CD4-positive, CD25-positive, alpha-beta regulatory T cell (primary cell): ENCODE measurements around the gene ERC1. TPM values are rescaled to one million over a fixed set of nuclear protein-coding genes. Genes with fewer than 3 reads are reported as not detected.

Experiments
- ATAC-seq, 2 donors: fragments of 150-1000 bp; cut with Tn5 transposase; one replicate each; pipeline ENCODE4 v1.10.0; 2021; ENCODE audit warnings: low read depth in 2 of 2, moderate number of reproducible peaks in 2 of 2, moderate library complexity in 1 of 2
- DNase-seq, 3 donors: peaks; one replicate each; pipeline versions ENCODE4 v3.0.0 to v3.0.0-alpha.2; 2012 to 2022; ENCODE audit warnings: mixed read lengths in 1 of 3
- H3K27ac ChIP-seq: one replicate; pipeline ENCODE4 v1.7.0; 2013; ENCODE audit warnings: mild to moderate bottlenecking, low read length; ENCODE audit not compliant: insufficient read depth, poor library complexity, severe bottlenecking
- H3K27me3 ChIP-seq: one replicate; pipeline ENCODE4 v1.7.0; 2013; ENCODE audit warnings: low read length; ENCODE audit not compliant: control insufficient read depth, insufficient read depth
- H3K36me3 ChIP-seq: one replicate; pipeline ENCODE4 v1.7.0; 2013; ENCODE audit warnings: mild to moderate bottlenecking, low read length, moderate library complexity; ENCODE audit not compliant: control insufficient read depth, insufficient read depth
- H3K4me1 ChIP-seq: 2 replicates; pipeline ENCODE4 v1.7.0; 2013; ENCODE audit warnings: mild to moderate bottlenecking, low read length; ENCODE audit not compliant: insufficient read depth, control insufficient read depth, poor library complexity, severe bottlenecking
- H3K4me3 ChIP-seq: one replicate; pipeline ENCODE4 v1.7.0; 2013; ENCODE audit warnings: low read depth, mild to moderate bottlenecking, low read length, moderate library complexity
- H3K9me3 ChIP-seq, 2 experiments: 1 replicate in 1 of 2; 2 replicates in 1 of 2; pipeline ENCODE4 v1.7.0; 2013; ENCODE audit warnings: low read length in 2 of 2, mild to moderate bottlenecking in 1 of 2, moderate library complexity in 1 of 2; ENCODE audit not compliant: control insufficient read depth in 2 of 2
- H3K27ac Mint-ChIP-seq, 3 donors: one replicate each; pipeline ENCODE4 v1.8.0; 2020 to 2022; ENCODE audit warnings: mild to moderate bottlenecking in 3 of 3, mixed read lengths in 3 of 3, moderate library complexity in 2 of 3
- H3K27me3 Mint-ChIP-seq: one replicate; pipeline ENCODE4 v1.8.0; 2022; ENCODE audit warnings: mild to moderate bottlenecking, mixed read lengths
- H3K36me3 Mint-ChIP-seq: one replicate; pipeline ENCODE4 v1.8.0; 2020; ENCODE audit warnings: mixed read lengths
- H3K4me1 Mint-ChIP-seq, 4 donors: one replicate each; pipeline ENCODE4 v1.8.0; 2020 to 2022; ENCODE audit warnings: mixed read lengths in 4 of 4, mild to moderate bottlenecking in 1 of 4
- H3K4me3 Mint-ChIP-seq, 4 donors: one replicate each; pipeline ENCODE4 v1.8.0; 2020 to 2022; ENCODE audit warnings: mild to moderate bottlenecking in 4 of 4, mixed read lengths in 4 of 4, moderate library complexity in 3 of 4
- H3K9me3 Mint-ChIP-seq, 7 donors: one replicate each; pipeline ENCODE4 v1.8.0; 2020 to 2022; ENCODE audit warnings: mixed read lengths in 7 of 7, mild to moderate bottlenecking in 3 of 7, moderate library complexity in 2 of 7
- polyA plus RNA-seq, 4 donors: library from polyadenylated mRNA; unstranded; fragments of 300-500 nt; fragmentation: Illumina TruSeq; gene quantifications; one replicate each; pipeline ENCODE4 v1.2.3, GENCODE V29; 2021
- total RNA-seq: library from RNA; stranded (reverse); gene quantifications from one replicate; pipeline ENCODE4 v1.2.3, GENCODE V29; 2022

Gene ERC1
- total and polyA plus RNA-seq, 5 donors from 2014 or later, result 5.7 to 46.5 (median 7.6) TPM

- H3K36me3 ChIP-seq, result no peaks in the 10 kb centered on the region
- no peak overlapping the region for H3K27ac Mint-ChIP-seq
Observed at GRCh38 chr12:1102115-1102514, 111.1 kb downstream of the ERC1 start.

GRCh38 chr12:1102791-1103450, 111.9 kb downstream of the ERC1 start:
- Histone ChIP-seq H3K27ac (no peak overlapping the region), H3K27me3 (no peaks in the 10 kb centered on the region), H3K4me3 (no peak overlapping the region), H3K9me3 (no peaks in the 10 kb centered on the region), H3K4me1 (no peaks in the 10 kb centered on the region), H3K36me3 (no peaks in the 10 kb centered on the region)
- Mint-ChIP-seq H3K9me3 (peaks cover 0 to under 1% (median 0%) of the 10 kb centered on the region in 7 donors), H3K27me3 (no peaks in the 10 kb centered on the region), H3K27ac (peak overlapping the region in 2 of 3 donors; percentile 39 to 86), H3K36me3 (peaks cover 17% of the 10 kb centered on the region), H3K4me1 (peaks cover 21 to 37% (median 28%) of the 10 kb centered on the region in 4 donors), H3K4me3 (no peak overlapping the region)
- ATAC-seq (no peak), DNase-seq (no peak)

More at GRCh38 chr12:1102115-1102514, 111.1 kb downstream of the ERC1 start:
- no peak overlapping the region for H3K4me3 ChIP-seq
- no peak overlapping the region for H3K27ac ChIP-seq
- H3K4me1 ChIP-seq, result no peaks in the 10 kb centered on the region
- H3K9me3 Mint-ChIP-seq, result peaks cover 0 to 1% (median 0%) of the 10 kb centered on the region in 7 donors
- H3K9me3 ChIP-seq, result no peaks in the 10 kb centered on the region
- ATAC-seq (no peak), DNase-seq (no peak)
- no peak overlapping the region for H3K4me3 Mint-ChIP-seq
- H3K27me3 Mint-ChIP-seq, result no peaks in the 10 kb centered on the region
- peaks cover 11% of the 10 kb centered on the region for H3K36me3 Mint-ChIP-seq
- peaks cover 17 to 32% (median 26%) of the 10 kb centered on the region in 4 donors for H3K4me1 Mint-ChIP-seq
- no peaks in the 10 kb centered on the region for H3K27me3 ChIP-seq

GRCh38 chr12:1103632-1104031, 112.6 kb downstream of the ERC1 start:
- DNase-seq, result no peak

GRCh38 chr12:1104088-1104800, 113.2 kb downstream of the ERC1 start:
- Mint-ChIP-seq H3K27me3 (no peaks in the 10 kb centered on the region), H3K27ac (peak overlapping the region in 2 of 3 donors; percentile 64 to 86), H3K36me3 (peaks cover 17% of the 10 kb centered on the region), H3K4me1 (peaks cover 17 to 34% (median 22%) of the 10 kb centered on the region in 4 donors), H3K9me3 (no peaks in the 10 kb centered on the region), H3K4me3 (no peak overlapping the region)
- Histone ChIP-seq H3K27ac (no peak overlapping the region), H3K4me3 (no peak overlapping the region), H3K27me3 (no peaks in the 10 kb centered on the region), H3K4me1 (no peaks in the 10 kb centered on the region), H3K36me3 (no peaks in the 10 kb centered on the region), H3K9me3 (no peaks in the 10 kb centered on the region)
- peak in 2 of 3 donors; percentile 24 to 46 for DNase-seq
- ATAC-seq, result peak in 1 of 2 donors; percentile 44

More at GRCh38 chr12:1103632-1104031, 112.6 kb downstream of the ERC1 start:
- Mint-ChIP-seq H3K4me3 (no peak overlapping the region), H3K27me3 (no peaks in the 10 kb centered on the region), H3K27ac (peak overlapping the region in 2 of 3 donors; percentile 39 to 86), H3K36me3 (peaks cover 17% of the 10 kb centered on the region), H3K4me1 (peaks cover 17 to 37% (median 24%) of the 10 kb centered on the region in 4 donors), H3K9me3 (no peaks in the 10 kb centered on the region)
- H3K9me3 ChIP-seq, result no peaks in the 10 kb centered on the region
- no peaks in the 10 kb centered on the region for H3K36me3 ChIP-seq
- no peaks in the 10 kb centered on the region for H3K4me1 ChIP-seq
- no peaks in the 10 kb centered on the region for H3K27me3 ChIP-seq
- ATAC-seq, result no peak
- no peak overlapping the region for H3K4me3 ChIP-seq
- no peak overlapping the region for H3K27ac ChIP-seq

GRCh38 chr12:1107669-1108068, 116.6 kb downstream of the ERC1 start:
- Mint-ChIP-seq H3K4me1 (peaks cover 11 to 25% (median 19%) of the 10 kb centered on the region in 4 donors), H3K27me3 (no peaks in the 10 kb centered on the region), H3K36me3 (peaks cover 22% of the 10 kb centered on the region), H3K4me3 (no peak overlapping the region), H3K9me3 (no peaks in the 10 kb centered on the region), H3K27ac (peak overlapping the region in 2 of 3 donors; percentile 14 to 68)
- no peak overlapping the region for H3K4me3 ChIP-seq
- ATAC-seq (no peak), DNase-seq (no peak)
- H3K27me3 ChIP-seq, result no peaks in the 10 kb centered on the region
- H3K36me3 ChIP-seq, result peaks cover 5% of the 10 kb centered on the region
- H3K9me3 ChIP-seq, result no peaks in the 10 kb centered on the region
- no peak overlapping the region for H3K27ac ChIP-seq
- no peaks in the 10 kb centered on the region for H3K4me1 ChIP-seq

GRCh38 chr12:1108276-1108675, 117.3 kb downstream of the ERC1 start:
- peak overlapping the region in 2 of 3 donors; percentile 55 to 68 for H3K27ac Mint-ChIP-seq
- Histone ChIP-seq H3K27ac (no peak overlapping the region), H3K27me3 (no peaks in the 10 kb centered on the region), H3K9me3 (no peaks in the 10 kb centered on the region), H3K4me1 (no peaks in the 10 kb centered on the region), H3K36me3 (peaks cover 5% of the 10 kb centered on the region), H3K4me3 (no peak overlapping the region)
- no peaks in the 10 kb centered on the region for H3K27me3 Mint-ChIP-seq
- ATAC-seq (no peak), DNase-seq (peak in 1 of 3 donors; percentile 32)
- no peak overlapping the region for H3K4me3 Mint-ChIP-seq
- no peaks in the 10 kb centered on the region for H3K9me3 Mint-ChIP-seq
- H3K4me1 Mint-ChIP-seq, result peaks cover 11 to 21% (median 14%) of the 10 kb centered on the region in 4 donors
- H3K36me3 Mint-ChIP-seq, result peaks cover 22% of the 10 kb centered on the region

- no peak overlapping the region for H3K4me3 Mint-ChIP-seq
Observed at GRCh38 chr12:1115484-1116231, 124.6 kb downstream of the ERC1 start.

More at GRCh38 chr12:1115484-1116231, 124.6 kb downstream of the ERC1 start:
- Histone ChIP-seq H3K36me3 (peaks cover 7% of the 10 kb centered on the region), H3K27me3 (no peaks in the 10 kb centered on the region), H3K4me3 (no peak overlapping the region), H3K9me3 (no peaks in the 10 kb centered on the region), H3K4me1 (no peaks in the 10 kb centered on the region), H3K27ac (no peak overlapping the region)
- H3K27ac Mint-ChIP-seq, result peak overlapping the region; percentile 3 to 33 (median 20)
- H3K27me3 Mint-ChIP-seq, result no peaks in the 10 kb centered on the region
- H3K36me3 Mint-ChIP-seq, result peaks cover 11% of the 10 kb centered on the region
- DNase-seq, result no peak
- H3K9me3 Mint-ChIP-seq, result no peaks in the 10 kb centered on the region
- no peak for ATAC-seq
- peaks cover 0 to 10% (median 1%) of the 10 kb centered on the region in 4 donors for H3K4me1 Mint-ChIP-seq
